Choroid plexus epithelial cell (primary cell): ENCODE results near the gene DUOX2.
A peak's percentile ranks its signal among the peaks of the same experiment; 100 is the strongest.

Source experiments
- DNase-seq: peaks from one replicate; pipeline ENCODE4 v3.0.0-alpha.2; 2010; ENCODE audit warnings: low read depth
- H3K4me3 ChIP-seq: 2 replicates; pipeline ENCODE4 v1.5.1; 2011; ENCODE audit warnings: low read depth, mild to moderate bottlenecking, control low read depth, low read length, moderate library complexity
- CTCF ChIP-seq: conservative IDR thresholded peaks from 2 replicates; pipeline ENCODE4 v1.5.1; 2011; ENCODE audit warnings: low read depth, mild to moderate bottlenecking, control low read depth, inconsistent platforms, low read length, moderate library complexity

DUOX2 gene

GRCh38 chr15:45147606-45148005, 33.6 kb upstream of the DUOX2 start:
- DNase-seq = no peak
- no peak for TF ChIP-seq CTCF
- H3K4me3 ChIP-seq = no peak overlapping the region

GRCh38 chr15:45146405-45146804, 32.4 kb upstream of the DUOX2 start:
- TF ChIP-seq CTCF = no peak
- peak; percentile 11 for DNase-seq
- H3K4me3 ChIP-seq = no peak overlapping the region

- H3K4me3 ChIP-seq = no peak overlapping the region
- DNase-seq = no peak
- TF ChIP-seq CTCF = no peak
Measured at GRCh38 chr15:45144775-45145174, 30.8 kb upstream of the DUOX2 start.

GRCh38 chr15:45143946-45144345, 30.0 kb upstream of the DUOX2 start:
- TF ChIP-seq CTCF = no peak
- no peak for DNase-seq
- no peak overlapping the region for H3K4me3 ChIP-seq

- no peak for DNase-seq
- no peak overlapping the region for H3K4me3 ChIP-seq
- no peak for TF ChIP-seq CTCF
Measured at GRCh38 chr15:45143056-45143455, 29.1 kb upstream of the DUOX2 start.

- H3K4me3 ChIP-seq = no peak overlapping the region
- DNase-seq = no peak
- TF ChIP-seq CTCF = no peak
Measured at GRCh38 chr15:45141386-45141785, 27.4 kb upstream of the DUOX2 start.

GRCh38 chr15:45140557-45141250, 26.7 kb upstream of the DUOX2 start:
- H3K4me3 ChIP-seq = no peak overlapping the region
- DNase-seq = no peak
- TF ChIP-seq CTCF = no peak
